ENCODE data around the gene NUP93. TPM values are rescaled to one million over a fixed set of nuclear protein-coding genes. Genes with fewer than 3 reads are reported as not detected.
"Not testable (repeated sequence)": the region's sequence is repeated elsewhere in the genome, so short reads cannot be mapped to it uniquely, and the experiment has no call there.

Gene NUP93
- total and polyA plus RNA-seq, 7 donors = 13.8 to 35.8 (median 21.4) TPM

GRCh38 chr16:56884026-56884582, 154.2 kb downstream of the NUP93 start:
- Histone ChIP-seq H3K36me3 (no peaks in the 10 kb centered on the region), H3K9me3 (no peaks in the 10 kb centered on the region), H3K4me1 (no peaks in the 10 kb centered on the region), H3K27me3 (no peaks in the 10 kb centered on the region), H3K4me3 (no peak overlapping the region), H3K27ac (no peak overlapping the region)
- WGBS, 2 donors = 90 to 94% methylated on average over 14 of the region's 14 CpGs
- intact Hi-C loops (cut with DNase I) = no loop called here
- TF ChIP-seq POLR2AphosphoS5 (IDR thresholded peaks at IDR 0.05) = no peak
- TF ChIP-seq CTCF (IDR thresholded peaks at IDR 0.05) = no peak
- TF ChIP-seq POLR2A (IDR thresholded peaks at IDR 0.05) = no peak
- TF ChIP-seq EP300 (IDR thresholded peaks at IDR 0.05) = no peak
- no peak for DNase-seq

- DNase-seq; H3K27ac ChIP-seq; H3K27me3 ChIP-seq; H3K4me1 ChIP-seq; H3K4me3 ChIP-seq; intact Hi-C loops (cut with DNase I); H3K36me3 ChIP-seq; H3K9me3 ChIP-seq: not testable (repeated sequence)
- WGBS, 2 donors = 92 to 95% methylated on average over 13 of the region's 13 CpGs
Observed at GRCh38 chr16:56884929-56885328, 155.0 kb downstream of the NUP93 start.

- Histone ChIP-seq H3K4me3 (no peak overlapping the region), H3K36me3 (no peaks in the 10 kb centered on the region), H3K27ac (no peak overlapping the region), H3K4me1 (no peaks in the 10 kb centered on the region), H3K27me3 (no peaks in the 10 kb centered on the region), H3K9me3 (no peaks in the 10 kb centered on the region)
- 91 to 92% methylated on average over 9 of the region's 9 CpGs for WGBS, 2 donors
- intact Hi-C loops (cut with DNase I) = no loop called here
- no peak for TF ChIP-seq POLR2A (IDR thresholded peaks at IDR 0.05)
- no peak for TF ChIP-seq CTCF (IDR thresholded peaks at IDR 0.05)
- no peak for TF ChIP-seq EP300 (IDR thresholded peaks at IDR 0.05)
- TF ChIP-seq POLR2AphosphoS5 (IDR thresholded peaks at IDR 0.05) = no peak
- no peak for DNase-seq
Observed at GRCh38 chr16:56885446-56886162, 155.7 kb downstream of the NUP93 start.

- Histone ChIP-seq H3K4me1 (no peaks in the 10 kb centered on the region), H3K9me3 (no peaks in the 10 kb centered on the region), H3K4me3 (no peak overlapping the region), H3K27me3 (no peaks in the 10 kb centered on the region), H3K36me3 (no peaks in the 10 kb centered on the region), H3K27ac (no peak overlapping the region)
- TF ChIP-seq CTCF (IDR thresholded peaks at IDR 0.05) (no peak), POLR2AphosphoS5 (IDR thresholded peaks at IDR 0.05) (no peak), EP300 (IDR thresholded peaks at IDR 0.05) (no peak), POLR2A (IDR thresholded peaks at IDR 0.05) (no peak)
- intact Hi-C loops (cut with DNase I) = no loop called here
- WGBS, 2 donors = 90 to 94% methylated on average over 12 of the region's 12 CpGs
- DNase-seq = no peak
Observed at GRCh38 chr16:56886296-56886695, 156.4 kb downstream of the NUP93 start.

GRCh38 chr16:56886826-56887225, 156.9 kb downstream of the NUP93 start:
- TF ChIP-seq POLR2AphosphoS5 (IDR thresholded peaks at IDR 0.05) (no peak), CTCF (IDR thresholded peaks at IDR 0.05) (no peak), EP300 (IDR thresholded peaks at IDR 0.05) (no peak), POLR2A (IDR thresholded peaks at IDR 0.05) (no peak)
- Histone ChIP-seq H3K27ac (no peak overlapping the region), H3K27me3 (no peaks in the 10 kb centered on the region), H3K4me1 (no peaks in the 10 kb centered on the region), H3K4me3 (no peak overlapping the region), H3K9me3 (no peaks in the 10 kb centered on the region), H3K36me3 (no peaks in the 10 kb centered on the region)
- 84 to 91% methylated on average over 9 of the region's 9 CpGs for WGBS, 2 donors
- no peak for DNase-seq
- intact Hi-C loops (cut with DNase I) = no loop called here
